Stimulated activated CD8-positive, alpha-beta memory T cell treated with anti-CD3 and anti-CD28 coated beads, Interleukin-4, amount 100 ng/mL, for 24 hours (primary cell): ENCODE data around the gene FGF14.
"Not testable (repeated sequence)": the region's sequence is repeated elsewhere in the genome, so short reads cannot be mapped to it uniquely, and the experiment has no call there.

Experiments used
- DNase-seq: peaks from one replicate; pipeline ENCODE4 v3.0.0-alpha.2; 2020; ENCODE audit warnings: low read depth

The FGF14 gene

GRCh38 chr13:102195566-102196462, 206.0 kb downstream of the FGF14 start:
- DNase-seq, result no peak

- no peak for DNase-seq
Observed at GRCh38 chr13:102192858-102193257, 209.0 kb downstream of the FGF14 start.

- DNase-seq, result no peak
Observed at GRCh38 chr13:102191951-102192502, 209.8 kb downstream of the FGF14 start.

GRCh38 chr13:102190930-102191329, 210.9 kb downstream of the FGF14 start:
- DNase-seq, result no peak

- no peak for DNase-seq
Observed at GRCh38 chr13:102187313-102187712, 214.5 kb downstream of the FGF14 start.

GRCh38 chr13:102185375-102185984, 216.4 kb downstream of the FGF14 start:
- no peak for DNase-seq

- no peak for DNase-seq
Observed at GRCh38 chr13:102183509-102184182, 218.2 kb downstream of the FGF14 start.

- no peak for DNase-seq
Observed at GRCh38 chr13:102182170-102182569, 219.7 kb downstream of the FGF14 start.

GRCh38 chr13:102177431-102177830, 224.4 kb downstream of the FGF14 start:
- no peak for DNase-seq

- no peak for DNase-seq
Observed at GRCh38 chr13:102176846-102177245, 225.0 kb downstream of the FGF14 start.

GRCh38 chr13:102172406-102172805, 229.4 kb downstream of the FGF14 start:
- DNase-seq, result no peak

- no peak for DNase-seq
Observed at GRCh38 chr13:102170305-102170704, 231.5 kb downstream of the FGF14 start.

- no peak for DNase-seq
Observed at GRCh38 chr13:102169471-102170015, 232.3 kb downstream of the FGF14 start.

- DNase-seq, result no peak
Observed at GRCh38 chr13:102152790-102153189, 249.1 kb downstream of the FGF14 start.

- DNase-seq, result no peak
Observed at GRCh38 chr13:102147353-102147752, 254.5 kb downstream of the FGF14 start.

GRCh38 chr13:102145750-102146149, 256.1 kb downstream of the FGF14 start:
- DNase-seq, result no peak

GRCh38 chr13:102142473-102142826, 259.4 kb downstream of the FGF14 start:
- no peak for DNase-seq

- no peak for DNase-seq
Observed at GRCh38 chr13:102141625-102142472, 260.0 kb downstream of the FGF14 start.

- no peak for DNase-seq
Observed at GRCh38 chr13:102139626-102140025, 262.2 kb downstream of the FGF14 start.

- no peak for DNase-seq
Observed at GRCh38 chr13:102138635-102139190, 263.1 kb downstream of the FGF14 start.

GRCh38 chr13:102137904-102138303, 263.9 kb downstream of the FGF14 start:
- DNase-seq, result not testable (repeated sequence)
